ENCODE measurements around the gene CRACDL. TPM values are rescaled to one million over a fixed set of nuclear protein-coding genes. Genes with fewer than 3 reads are reported as not detected.

CRACDL gene
- total and polyA plus RNA-seq, 2 of the 13 experiments (the other 11 are each of a cell fraction or from before 2014, with no cell fraction given), result 0.15 to 0.26 TPM

DNA sequence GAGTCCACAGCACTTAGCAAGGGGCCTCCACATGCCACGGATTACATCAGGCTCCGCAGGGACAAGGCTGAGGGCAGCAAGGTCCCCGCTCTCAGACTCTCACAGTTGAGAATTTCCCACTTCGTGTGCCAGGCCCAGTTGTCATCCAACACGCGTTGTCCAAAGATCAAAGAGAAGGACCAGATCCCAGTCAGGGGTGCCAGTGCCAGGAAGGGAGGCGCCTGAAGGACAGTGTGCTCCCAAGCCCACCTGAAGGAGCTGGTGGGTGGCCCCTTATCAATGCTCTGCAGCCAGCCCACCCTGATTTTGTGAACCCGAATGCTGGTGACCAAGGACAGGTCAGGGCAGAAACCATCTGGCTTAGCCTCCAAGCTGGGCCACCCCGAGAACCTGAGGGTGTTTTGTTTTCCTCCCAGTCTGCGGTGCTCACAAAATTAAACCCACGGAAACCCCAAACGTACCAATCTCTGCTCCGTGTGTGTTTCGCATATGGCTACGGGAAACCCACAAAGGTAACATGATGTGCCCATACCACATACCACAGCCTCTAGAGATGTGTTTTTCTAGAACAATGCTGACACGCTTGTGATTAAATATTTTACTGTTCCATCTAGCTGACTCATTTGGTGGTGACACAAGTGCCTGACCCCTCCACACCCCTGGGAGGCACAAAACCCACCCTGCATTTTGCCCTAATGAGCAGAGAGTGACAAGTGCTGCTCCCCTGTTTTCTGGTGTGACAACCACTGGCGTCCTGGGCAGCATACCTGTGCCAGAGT is 24.5 kb downstream of the CRACDL start (continued):
- TF ChIP-seq, protein P1, sequence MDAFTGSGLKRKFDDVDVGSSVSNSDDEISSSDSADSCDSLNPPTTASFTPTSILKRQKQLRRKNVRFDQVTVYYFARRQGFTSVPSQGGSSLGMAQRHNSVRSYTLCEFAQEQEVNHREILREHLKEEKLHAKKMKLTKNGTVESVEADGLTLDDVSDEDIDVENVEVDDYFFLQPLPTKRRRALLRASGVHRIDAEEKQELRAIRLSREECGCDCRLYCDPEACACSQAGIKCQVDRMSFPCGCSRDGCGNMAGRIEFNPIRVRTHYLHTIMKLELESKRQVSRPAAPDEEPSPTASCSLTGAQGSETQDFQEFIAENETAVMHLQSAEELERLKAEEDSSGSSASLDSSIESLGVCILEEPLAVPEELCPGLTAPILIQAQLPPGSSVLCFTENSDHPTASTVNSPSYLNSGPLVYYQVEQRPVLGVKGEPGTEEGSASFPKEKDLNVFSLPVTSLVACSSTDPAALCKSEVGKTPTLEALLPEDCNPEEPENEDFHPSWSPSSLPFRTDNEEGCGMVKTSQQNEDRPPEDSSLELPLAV (CRISPR knock-in tag; conservative IDR thresholded peaks at IDR 0.05; ENCODE audit: low read depth), result no peak
- TF ChIP-seq POLR2A (IDR thresholded peaks at IDR 0.05; ENCODE audit: insufficient read depth in 1 of 2, low read depth in 2 of 2, low read length in 2 of 2) (no peak), FOXK1 (CRISPR knock-in tag; IDR thresholded peaks at IDR 0.05; ENCODE audit: borderline replicate concordance, low read depth) (peak; percentile 46; the same call in 1 of the 2 replicates), SYNCRIP (IDR thresholded peaks at IDR 0.05; ENCODE audit: insufficient read depth, low read depth, low read length) (no peak), KLF6 (CRISPR knock-in tag; IDR thresholded peaks at IDR 0.05) (no peak), ZNF44 (CRISPR knock-in tag; IDR thresholded peaks at IDR 0.05) (no peak), MATR3 (CRISPR knock-in tag; IDR thresholded peaks at IDR 0.05) (no peak), ZNF121 (CRISPR knock-in tag; IDR thresholded peaks at IDR 0.05) (no peak), NCOR1 (IDR thresholded peaks at IDR 0.05; ENCODE audit: borderline replicate concordance, low read length) (no peak), ZNF382 (CRISPR knock-in tag; IDR thresholded peaks at IDR 0.05; ENCODE audit: borderline replicate concordance) (no peak), PRMT3 (CRISPR knock-in tag; IDR thresholded peaks at IDR 0.05; ENCODE audit: borderline replicate concordance, low read depth) (no peak), ZNF605 (CRISPR knock-in tag; IDR thresholded peaks at IDR 0.05) (0 out of 2 replicates have a peak, but pooled peaks have one; percentile 10), U2AF2 (IDR thresholded peaks at IDR 0.05; ENCODE audit: low read depth, low read length) (no peak), KAT2B (IDR thresholded peaks at IDR 0.05; ENCODE audit: borderline replicate concordance, low read depth, low read length) (no peak), RXRA (CRISPR knock-in tag; IDR thresholded peaks at IDR 0.05) (no peak), GTF2F1 (IDR thresholded peaks at IDR 0.05; ENCODE audit: low read length) (no peak), MIER3 (CRISPR knock-in tag; IDR thresholded peaks at IDR 0.05; ENCODE audit: borderline replicate concordance) (no peak), ZNF619 (CRISPR knock-in tag; IDR thresholded peaks at IDR 0.05) (no peak)
- TF ChIP-seq, protein P2, sequence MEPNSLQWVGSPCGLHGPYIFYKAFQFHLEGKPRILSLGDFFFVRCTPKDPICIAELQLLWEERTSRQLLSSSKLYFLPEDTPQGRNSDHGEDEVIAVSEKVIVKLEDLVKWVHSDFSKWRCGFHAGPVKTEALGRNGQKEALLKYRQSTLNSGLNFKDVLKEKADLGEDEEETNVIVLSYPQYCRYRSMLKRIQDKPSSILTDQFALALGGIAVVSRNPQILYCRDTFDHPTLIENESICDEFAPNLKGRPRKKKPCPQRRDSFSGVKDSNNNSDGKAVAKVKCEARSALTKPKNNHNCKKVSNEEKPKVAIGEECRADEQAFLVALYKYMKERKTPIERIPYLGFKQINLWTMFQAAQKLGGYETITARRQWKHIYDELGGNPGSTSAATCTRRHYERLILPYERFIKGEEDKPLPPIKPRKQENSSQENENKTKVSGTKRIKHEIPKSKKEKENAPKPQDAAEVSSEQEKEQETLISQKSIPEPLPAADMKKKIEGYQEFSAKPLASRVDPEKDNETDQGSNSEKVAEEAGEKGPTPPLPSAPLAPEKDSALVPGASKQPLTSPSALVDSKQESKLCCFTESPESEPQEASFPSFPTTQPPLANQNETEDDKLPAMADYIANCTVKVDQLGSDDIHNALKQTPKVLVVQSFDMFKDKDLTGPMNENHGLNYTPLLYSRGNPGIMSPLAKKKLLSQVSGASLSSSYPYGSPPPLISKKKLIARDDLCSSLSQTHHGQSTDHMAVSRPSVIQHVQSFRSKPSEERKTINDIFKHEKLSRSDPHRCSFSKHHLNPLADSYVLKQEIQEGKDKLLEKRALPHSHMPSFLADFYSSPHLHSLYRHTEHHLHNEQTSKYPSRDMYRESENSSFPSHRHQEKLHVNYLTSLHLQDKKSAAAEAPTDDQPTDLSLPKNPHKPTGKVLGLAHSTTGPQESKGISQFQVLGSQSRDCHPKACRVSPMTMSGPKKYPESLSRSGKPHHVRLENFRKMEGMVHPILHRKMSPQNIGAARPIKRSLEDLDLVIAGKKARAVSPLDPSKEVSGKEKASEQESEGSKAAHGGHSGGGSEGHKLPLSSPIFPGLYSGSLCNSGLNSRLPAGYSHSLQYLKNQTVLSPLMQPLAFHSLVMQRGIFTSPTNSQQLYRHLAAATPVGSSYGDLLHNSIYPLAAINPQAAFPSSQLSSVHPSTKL (CRISPR knock-in tag; IDR thresholded peaks at IDR 0.05), result peak; percentile 81
- TF ChIP-seq, protein P3, sequence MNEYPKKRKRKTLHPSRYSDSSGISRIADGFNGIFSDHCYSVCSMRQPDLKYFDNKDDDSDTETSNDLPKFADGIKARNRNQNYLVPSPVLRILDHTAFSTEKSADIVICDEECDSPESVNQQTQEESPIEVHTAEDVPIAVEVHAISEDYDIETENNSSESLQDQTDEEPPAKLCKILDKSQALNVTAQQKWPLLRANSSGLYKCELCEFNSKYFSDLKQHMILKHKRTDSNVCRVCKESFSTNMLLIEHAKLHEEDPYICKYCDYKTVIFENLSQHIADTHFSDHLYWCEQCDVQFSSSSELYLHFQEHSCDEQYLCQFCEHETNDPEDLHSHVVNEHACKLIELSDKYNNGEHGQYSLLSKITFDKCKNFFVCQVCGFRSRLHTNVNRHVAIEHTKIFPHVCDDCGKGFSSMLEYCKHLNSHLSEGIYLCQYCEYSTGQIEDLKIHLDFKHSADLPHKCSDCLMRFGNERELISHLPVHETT (CRISPR knock-in tag; conservative IDR thresholded peaks at IDR 0.05), result no peak
- TF ChIP-seq, protein P4, sequence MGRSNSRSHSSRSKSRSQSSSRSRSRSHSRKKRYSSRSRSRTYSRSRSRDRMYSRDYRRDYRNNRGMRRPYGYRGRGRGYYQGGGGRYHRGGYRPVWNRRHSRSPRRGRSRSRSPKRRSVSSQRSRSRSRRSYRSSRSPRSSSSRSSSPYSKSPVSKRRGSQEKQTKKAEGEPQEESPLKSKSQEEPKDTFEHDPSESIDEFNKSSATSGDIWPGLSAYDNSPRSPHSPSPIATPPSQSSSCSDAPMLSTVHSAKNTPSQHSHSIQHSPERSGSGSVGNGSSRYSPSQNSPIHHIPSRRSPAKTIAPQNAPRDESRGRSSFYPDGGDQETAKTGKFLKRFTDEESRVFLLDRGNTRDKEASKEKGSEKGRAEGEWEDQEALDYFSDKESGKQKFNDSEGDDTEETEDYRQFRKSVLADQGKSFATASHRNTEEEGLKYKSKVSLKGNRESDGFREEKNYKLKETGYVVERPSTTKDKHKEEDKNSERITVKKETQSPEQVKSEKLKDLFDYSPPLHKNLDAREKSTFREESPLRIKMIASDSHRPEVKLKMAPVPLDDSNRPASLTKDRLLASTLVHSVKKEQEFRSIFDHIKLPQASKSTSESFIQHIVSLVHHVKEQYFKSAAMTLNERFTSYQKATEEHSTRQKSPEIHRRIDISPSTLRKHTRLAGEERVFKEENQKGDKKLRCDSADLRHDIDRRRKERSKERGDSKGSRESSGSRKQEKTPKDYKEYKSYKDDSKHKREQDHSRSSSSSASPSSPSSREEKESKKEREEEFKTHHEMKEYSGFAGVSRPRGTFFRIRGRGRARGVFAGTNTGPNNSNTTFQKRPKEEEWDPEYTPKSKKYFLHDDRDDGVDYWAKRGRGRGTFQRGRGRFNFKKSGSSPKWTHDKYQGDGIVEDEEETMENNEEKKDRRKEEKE (IDR thresholded peaks at IDR 0.05), result no peak
